Fibroblast of lung (primary cell): ENCODE measurements around the gene ATXN7L3.

Experiments
- EZH2 ChIP-seq: IDR thresholded peaks from 2 replicates; pipeline ENCODE4 v1.5.1; 2012; ENCODE audit warnings: low read length, control low read depth, mild to moderate bottlenecking; ENCODE audit errors: missing control alignments
- TF ChIP-seq, protein P1 (sequence below), 2 donors: IDR thresholded peaks in 1 of 2; conservative IDR thresholded peaks in 1 of 2; 1 replicate in 1 of 2; 2 replicates in 1 of 2; pipeline ENCODE4 v1.5.1; 2011 to 2012; ENCODE audit warnings: low read length in 2 of 2, control low read depth in 1 of 2, inconsistent platforms in 1 of 2, low read depth in 1 of 2, mild to moderate bottlenecking in 1 of 2

DNA sequence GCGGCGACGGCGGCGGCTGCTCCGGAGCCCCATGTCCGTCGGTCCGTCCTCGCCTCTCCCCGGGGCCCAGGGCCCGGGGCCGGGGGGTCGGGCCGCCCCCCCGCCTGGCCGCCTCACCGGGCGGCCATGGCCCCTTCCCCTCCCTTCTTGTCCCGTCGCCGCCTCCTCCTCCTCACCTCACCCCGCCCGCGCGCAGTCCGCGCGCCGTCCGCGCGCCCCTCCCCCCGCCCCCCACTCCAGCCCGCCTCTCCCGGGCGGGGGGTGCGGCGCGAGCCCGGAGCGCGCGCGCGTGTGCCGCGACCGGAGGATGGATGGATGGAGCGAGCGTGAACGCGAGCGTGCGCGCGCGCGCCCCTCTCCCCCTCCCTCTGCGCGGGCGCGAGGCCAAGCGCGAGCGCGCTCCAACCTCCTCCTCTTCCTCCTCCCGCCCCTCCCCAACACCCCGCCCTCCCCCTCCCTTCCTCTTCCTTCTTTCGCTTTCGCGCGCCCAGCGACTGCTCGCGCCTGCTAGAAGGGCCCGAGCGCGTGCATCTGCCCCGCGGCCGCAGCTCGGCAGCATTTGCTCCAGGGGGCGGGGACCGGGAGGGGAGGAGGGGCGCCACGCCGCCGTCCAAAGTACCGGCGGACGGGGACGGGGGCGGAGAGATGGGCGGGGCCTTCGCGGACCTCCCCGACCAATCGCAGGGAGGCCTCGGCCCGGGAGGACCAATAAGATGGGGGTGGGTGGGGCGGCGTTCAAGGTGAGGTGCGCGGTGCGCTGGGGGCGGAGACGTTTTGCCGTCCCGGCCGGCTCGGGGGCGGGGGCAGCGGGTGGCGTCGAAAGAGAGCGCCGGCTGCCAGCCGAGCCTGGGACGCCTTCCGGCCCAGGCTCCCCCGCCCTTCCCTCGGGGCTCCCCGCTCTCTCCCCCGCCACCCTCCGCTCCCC, at the start of gene ATXN7L3:
- TF ChIP-seq, protein P1, sequence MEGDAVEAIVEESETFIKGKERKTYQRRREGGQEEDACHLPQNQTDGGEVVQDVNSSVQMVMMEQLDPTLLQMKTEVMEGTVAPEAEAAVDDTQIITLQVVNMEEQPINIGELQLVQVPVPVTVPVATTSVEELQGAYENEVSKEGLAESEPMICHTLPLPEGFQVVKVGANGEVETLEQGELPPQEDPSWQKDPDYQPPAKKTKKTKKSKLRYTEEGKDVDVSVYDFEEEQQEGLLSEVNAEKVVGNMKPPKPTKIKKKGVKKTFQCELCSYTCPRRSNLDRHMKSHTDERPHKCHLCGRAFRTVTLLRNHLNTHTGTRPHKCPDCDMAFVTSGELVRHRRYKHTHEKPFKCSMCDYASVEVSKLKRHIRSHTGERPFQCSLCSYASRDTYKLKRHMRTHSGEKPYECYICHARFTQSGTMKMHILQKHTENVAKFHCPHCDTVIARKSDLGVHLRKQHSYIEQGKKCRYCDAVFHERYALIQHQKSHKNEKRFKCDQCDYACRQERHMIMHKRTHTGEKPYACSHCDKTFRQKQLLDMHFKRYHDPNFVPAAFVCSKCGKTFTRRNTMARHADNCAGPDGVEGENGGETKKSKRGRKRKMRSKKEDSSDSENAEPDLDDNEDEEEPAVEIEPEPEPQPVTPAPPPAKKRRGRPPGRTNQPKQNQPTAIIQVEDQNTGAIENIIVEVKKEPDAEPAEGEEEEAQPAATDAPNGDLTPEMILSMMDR (conservative IDR thresholded peaks at IDR 0.05 in 1 of 2, IDR thresholded peaks at IDR 0.05 in 1 of 2; ENCODE audit: low read depth in 1 of 2, low read length in 2 of 2), result no peak
- no peak for TF ChIP-seq EZH2
